Transverse colon (tissue), 4 donors: ENCODE results near the gene IGFL3.

Experiments
- CTCF ChIP-seq, 5 experiments: fragments of 200-600 bp in 3 of 5; fragments of 450-650 bp in 2 of 5; sonication (generic) in 3 of 5; IDR thresholded peaks; 1 replicate in 2 of 5; 2 replicates in 3 of 5; pipeline ENCODE4 v1.5.1; 2016 to 2017; ENCODE audit warnings: antibody characterized with exemption in 5 of 5, inconsistent platforms in 3 of 5, mild to moderate bottlenecking in 2 of 5, moderate library complexity in 1 of 5
- EP300 ChIP-seq: sonication (generic); formaldehyde crosslinking; IDR thresholded peaks from one replicate; pipeline ENCODE4 v1.6.1; 2017; ENCODE audit warnings: antibody characterized with exemption, low read depth
- POLR2A ChIP-seq: fragments of 450-650 bp; IDR thresholded peaks from one replicate; pipeline ENCODE4 v1.6.1; 2016; ENCODE audit warnings: antibody characterized with exemption, mild to moderate bottlenecking, moderate library complexity
- POLR2AphosphoS5 ChIP-seq, 3 donors: sonication (generic); formaldehyde crosslinking; IDR thresholded peaks; one replicate each; pipeline ENCODE4 v1.6.1; 2016; ENCODE audit warnings: antibody characterized with exemption in 3 of 3

DNA sequence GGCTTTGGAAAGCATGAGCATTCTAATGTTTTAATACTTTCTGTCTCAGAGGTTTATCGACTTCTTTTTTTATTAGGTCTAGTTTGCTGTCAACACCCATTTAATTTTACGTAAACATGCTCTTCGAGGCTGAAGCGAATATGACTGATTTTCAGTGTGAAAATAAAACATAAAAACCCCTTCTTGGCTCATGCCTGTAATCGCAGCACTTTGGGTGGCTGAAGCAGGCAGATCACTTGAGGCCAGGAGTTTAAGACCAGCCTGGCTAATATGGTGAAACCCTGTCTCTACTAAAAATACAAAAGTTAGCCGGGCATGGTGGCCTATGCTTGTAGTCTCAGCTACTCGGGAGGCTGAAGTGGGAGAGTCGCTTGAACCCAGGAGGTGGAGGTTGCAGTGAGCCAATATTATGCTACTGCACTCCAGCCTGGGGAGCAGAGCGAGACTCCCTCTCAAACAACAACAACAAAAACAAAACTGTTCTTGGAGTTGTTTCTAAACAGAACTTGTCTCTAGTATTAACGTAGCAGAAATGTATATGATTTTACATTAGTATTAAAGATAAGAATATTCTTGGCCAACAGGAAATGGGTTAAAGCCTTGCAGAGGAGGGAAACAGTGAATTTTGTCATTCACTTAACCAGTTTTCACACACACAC lies 7.1 kb upstream of the IGFL3 start:
- TF ChIP-seq CTCF (IDR thresholded peaks at IDR 0.05) (no peak), POLR2A (no peak), POLR2AphosphoS5 (IDR thresholded peaks at IDR 0.05) (no peak), EP300 (no peak)
